ENCODE measurements around the gene SORBS2. TPM values are rescaled to one million over a fixed set of nuclear protein-coding genes. Genes with fewer than 3 reads are reported as not detected.
"Not testable (repeated sequence)": the region's sequence is repeated elsewhere in the genome, so short reads cannot be mapped to it uniquely, and the experiment has no call there.

Gene SORBS2
- total RNA-seq, 2 donors from 2014 or later: 210 to 218 TPM

DNA sequence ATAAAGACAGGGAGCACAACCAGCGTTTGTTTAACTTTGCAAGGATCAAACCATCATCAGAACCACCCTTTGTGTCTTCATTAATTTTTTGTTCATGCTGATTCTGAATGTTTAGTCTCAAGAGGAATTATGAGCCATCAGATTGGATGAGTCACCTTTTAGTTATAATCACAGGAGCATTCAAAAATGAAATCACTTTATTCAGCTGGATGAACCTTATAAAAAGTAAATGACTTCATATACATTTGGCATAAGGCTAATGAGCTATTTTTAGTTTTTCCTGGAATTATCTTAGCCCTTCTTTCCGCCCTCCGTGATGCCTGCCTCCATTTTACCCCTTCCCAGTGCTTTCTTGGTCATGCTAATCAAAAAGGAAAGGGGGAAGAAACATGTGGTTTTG lies 103.6 kb downstream of the SORBS2 start:
- intact Hi-C loops (cut with DNase I): no loop called here
- no peaks in the 10 kb centered on the region for H3K9me3 ChIP-seq
- TF ChIP-seq, protein P1, sequence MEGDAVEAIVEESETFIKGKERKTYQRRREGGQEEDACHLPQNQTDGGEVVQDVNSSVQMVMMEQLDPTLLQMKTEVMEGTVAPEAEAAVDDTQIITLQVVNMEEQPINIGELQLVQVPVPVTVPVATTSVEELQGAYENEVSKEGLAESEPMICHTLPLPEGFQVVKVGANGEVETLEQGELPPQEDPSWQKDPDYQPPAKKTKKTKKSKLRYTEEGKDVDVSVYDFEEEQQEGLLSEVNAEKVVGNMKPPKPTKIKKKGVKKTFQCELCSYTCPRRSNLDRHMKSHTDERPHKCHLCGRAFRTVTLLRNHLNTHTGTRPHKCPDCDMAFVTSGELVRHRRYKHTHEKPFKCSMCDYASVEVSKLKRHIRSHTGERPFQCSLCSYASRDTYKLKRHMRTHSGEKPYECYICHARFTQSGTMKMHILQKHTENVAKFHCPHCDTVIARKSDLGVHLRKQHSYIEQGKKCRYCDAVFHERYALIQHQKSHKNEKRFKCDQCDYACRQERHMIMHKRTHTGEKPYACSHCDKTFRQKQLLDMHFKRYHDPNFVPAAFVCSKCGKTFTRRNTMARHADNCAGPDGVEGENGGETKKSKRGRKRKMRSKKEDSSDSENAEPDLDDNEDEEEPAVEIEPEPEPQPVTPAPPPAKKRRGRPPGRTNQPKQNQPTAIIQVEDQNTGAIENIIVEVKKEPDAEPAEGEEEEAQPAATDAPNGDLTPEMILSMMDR (IDR thresholded peaks at IDR 0.05): no peak
- TF ChIP-seq POLR2A (IDR thresholded peaks at IDR 0.05): no peak
- no peak for DNase-seq
- no peaks in the 10 kb centered on the region for H3K36me3 ChIP-seq (replicated peaks in 1 of 2; ENCODE audit: insufficient read depth in 1 of 2, low read depth in 2 of 2)
- WGBS, 2 donors: 44 to 55% methylated on average over 3 of the region's 3 CpGs
- no peak overlapping the region for H3K4me3 ChIP-seq
- ATAC-seq: no peak
- H3K27ac ChIP-seq: peak overlapping the region in 2 of 4 donors; percentile 30 to 80
- H3K27me3 ChIP-seq: no peaks in the 10 kb centered on the region
- H3K4me1 ChIP-seq: peaks cover 43% of the 10 kb centered on the region

DNA sequence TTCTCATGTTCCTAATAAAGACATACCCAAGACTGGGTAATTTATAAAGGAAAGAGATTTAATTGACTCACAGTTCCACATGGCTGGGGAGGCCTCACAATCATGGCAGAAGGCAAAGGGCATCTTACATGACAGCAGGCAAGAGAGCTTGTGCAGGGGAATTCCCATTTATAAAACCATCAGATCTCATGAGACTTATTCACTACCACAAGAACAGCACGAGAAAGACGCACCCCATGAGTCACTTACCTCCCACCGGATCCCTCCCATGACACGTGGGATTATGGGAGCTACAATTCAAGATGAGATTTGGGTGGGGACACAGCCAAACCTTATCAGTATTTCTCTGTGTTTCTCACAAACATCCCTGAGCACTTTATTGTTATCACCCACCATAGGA lies 104.4 kb downstream of the SORBS2 start:
- 72 to 78% methylated on average over 4 of the region's 4 CpGs for WGBS, 2 donors
- ATAC-seq: not testable (repeated sequence)

GRCh38 chr4:185702147-185702663 lies 109.8 kb downstream of the SORBS2 start:
- H3K4me1 ChIP-seq: peaks cover 28% of the 10 kb centered on the region
- no peaks in the 10 kb centered on the region for H3K9me3 ChIP-seq
- no peaks in the 10 kb centered on the region for H3K36me3 ChIP-seq (replicated peaks in 1 of 2; ENCODE audit: insufficient read depth in 1 of 2, low read depth in 2 of 2)
- no peak for ATAC-seq
- WGBS, 2 donors: 95 to 96% methylated on average over 8 of the region's 8 CpGs
- no peak for DNase-seq
- no peak overlapping the region for H3K4me3 ChIP-seq
- H3K27me3 ChIP-seq: no peaks in the 10 kb centered on the region
- intact Hi-C loops (cut with DNase I): no loop called here
- H3K27ac ChIP-seq: peak overlapping the region in 1 of 4 donors; percentile 9
- no peak for TF ChIP-seq POLR2A (IDR thresholded peaks at IDR 0.05)
- TF ChIP-seq, protein P1 (IDR thresholded peaks at IDR 0.05): no peak

More for the DNA sequence above, 104.4 kb downstream of the SORBS2 start:
- Histone ChIP-seq H3K27ac (peak overlapping the region in 1 of 4 donors; percentile 30), H3K4me1 (peaks cover 36% of the 10 kb centered on the region)
- H3K27me3 ChIP-seq; H3K4me3 ChIP-seq; intact Hi-C loops (cut with DNase I); H3K36me3 ChIP-seq (replicated peaks in 1 of 2; ENCODE audit: insufficient read depth in 1 of 2, low read depth in 2 of 2); H3K9me3 ChIP-seq; DNase-seq: not testable (repeated sequence)

DNA sequence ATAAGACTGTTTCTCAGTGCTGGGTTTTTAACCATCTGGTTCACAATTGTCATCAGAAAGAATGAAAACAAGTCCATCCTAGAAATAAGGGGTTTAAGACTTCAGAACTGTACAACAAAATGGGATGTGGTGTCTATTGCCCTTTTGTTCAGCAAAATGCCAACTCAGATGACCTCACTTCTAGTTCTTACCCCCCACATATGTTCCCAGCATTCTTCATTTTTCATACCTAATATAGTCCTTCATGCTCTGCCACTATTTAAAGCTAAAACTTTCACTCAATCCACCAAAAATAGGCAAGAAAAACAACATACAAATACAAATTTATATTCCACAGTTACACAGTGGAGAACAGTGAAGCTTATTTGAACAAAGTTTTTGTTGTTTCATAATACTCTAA lies 111.4 kb downstream of the SORBS2 start:
- H3K27ac ChIP-seq: peak overlapping the region in 2 of 4 donors; percentile 21 to 51
- no peaks in the 10 kb centered on the region for H3K9me3 ChIP-seq
- no peaks in the 10 kb centered on the region for H3K36me3 ChIP-seq (replicated peaks in 1 of 2; ENCODE audit: insufficient read depth in 1 of 2, low read depth in 2 of 2)
- H3K4me1 ChIP-seq: peaks cover 37% of the 10 kb centered on the region
- H3K4me3 ChIP-seq: no peak overlapping the region
- no peaks in the 10 kb centered on the region for H3K27me3 ChIP-seq
- peak; percentile 62 for ATAC-seq
- TF ChIP-seq POLR2A (IDR thresholded peaks at IDR 0.05): no peak
- TF ChIP-seq, protein P1 (IDR thresholded peaks at IDR 0.05): no peak
- intact Hi-C loops (cut with DNase I): no loop called here
- no peak for DNase-seq

- peaks cover 38% of the 10 kb centered on the region for H3K4me1 ChIP-seq
- ATAC-seq (peak; percentile 63), DNase-seq (peak in 2 of 4 donors; percentile 47 to 48)
- no peaks in the 10 kb centered on the region for H3K27me3 ChIP-seq
- H3K4me3 ChIP-seq: no peak overlapping the region
- no peaks in the 10 kb centered on the region for H3K36me3 ChIP-seq (replicated peaks in 1 of 2; ENCODE audit: insufficient read depth in 1 of 2, low read depth in 2 of 2)
- WGBS, 2 donors: 30 to 38% methylated on average over 3 of the region's 3 CpGs
- H3K27ac ChIP-seq: peak overlapping the region in 2 of 4 donors; percentile 21 to 51
- no peaks in the 10 kb centered on the region for H3K9me3 ChIP-seq
- intact Hi-C loops (cut with DNase I): no loop called here
- no peak for TF ChIP-seq POLR2A (IDR thresholded peaks at IDR 0.05)
- TF ChIP-seq, protein P1 (IDR thresholded peaks at IDR 0.05): no peak
These were observed 111.9 kb downstream of the SORBS2 start for GRCh38 chr4:185700048-185700447.
